GM23248 (cell line): Measurements from ENCODE around the gene RAB6A. TPM values are rescaled to one million over a fixed set of nuclear protein-coding genes. Genes with fewer than 3 reads are reported as not detected.

Experiments used
- DNase-seq: peaks from one replicate; pipeline ENCODE4 v3.0.0-alpha.2; 2015
- H2AFZ ChIP-seq: fragments of 200-600 bp; sonication (generic); 2 replicates; pipeline ENCODE4 v1.6.1; 2016; ENCODE audit warnings: antibody characterized with exemption
- H3F3A ChIP-seq: fragments of 200-600 bp; sonication (generic); 2 replicates; pipeline ENCODE4 v1.6.1; 2016; ENCODE audit warnings: mild to moderate bottlenecking, antibody characterized with exemption, mixed run types; ENCODE audit not compliant: insufficient read depth
- H3K27ac ChIP-seq: fragments of 200-600 bp; sonication (generic); 2 replicates; pipeline ENCODE4 v1.5.1; 2016; ENCODE audit warnings: mild to moderate bottlenecking
- H3K27me3 ChIP-seq: fragments of 200-600 bp; sonication (generic); replicated peaks from 2 replicates; pipeline ENCODE4 v1.6.1; 2016; ENCODE audit warnings: mild to moderate bottlenecking; ENCODE audit not compliant: insufficient read depth
- H3K36me3 ChIP-seq: fragments of 200-600 bp; sonication (generic); 2 replicates; pipeline ENCODE4 v1.6.1; 2016; ENCODE audit warnings: low read depth, mild to moderate bottlenecking
- H3K4me1 ChIP-seq: fragments of 200-600 bp; sonication (generic); 2 replicates; pipeline ENCODE4 v1.6.1; 2016; ENCODE audit warnings: mild to moderate bottlenecking; ENCODE audit not compliant: insufficient read depth
- H3K4me2 ChIP-seq: fragments of 200-600 bp; sonication (generic); one replicate; pipeline ENCODE4 v1.6.1; 2016; ENCODE audit warnings: mild to moderate bottlenecking; ENCODE audit not compliant: unreplicated experiment
- H3K4me3 ChIP-seq: fragments of 200-600 bp; sonication (generic); 2 replicates; pipeline ENCODE4 v1.5.1; 2016; ENCODE audit warnings: mild to moderate bottlenecking
- H3K79me2 ChIP-seq: fragments of 200-600 bp; sonication (generic); 2 replicates; pipeline ENCODE4 v1.6.1; 2016; ENCODE audit warnings: mild to moderate bottlenecking; ENCODE audit not compliant: insufficient read depth
- H3K9ac ChIP-seq: fragments of 200-600 bp; sonication (generic); 2 replicates; pipeline ENCODE4 v1.6.1; 2016; ENCODE audit warnings: mild to moderate bottlenecking
- H3K9me2 ChIP-seq: fragments of 200-600 bp; sonication (generic); 2 replicates; pipeline ENCODE4 v1.6.1; 2016; ENCODE audit warnings: mixed run types, mild to moderate bottlenecking, moderate library complexity; ENCODE audit not compliant: insufficient read depth
- H3K9me3 ChIP-seq: fragments of 200-600 bp; sonication (generic); one replicate; pipeline ENCODE4 v1.6.1; 2017; ENCODE audit warnings: low read depth
- H4K20me1 ChIP-seq: fragments of 200-600 bp; sonication (generic); 2 replicates; pipeline ENCODE4 v1.6.0; 2016; ENCODE audit not compliant: insufficient read depth
- EZH2 ChIP-seq: fragments of 200-600 bp; sonication (generic); IDR thresholded peaks from 2 replicates; pipeline ENCODE4 v1.6.1; 2018; ENCODE audit warnings: antibody characterized with exemption, mild to moderate bottlenecking; ENCODE audit not compliant: insufficient read depth, poor library complexity, severe bottlenecking
- EZH2phosphoT487 ChIP-seq: fragments of 200-600 bp; sonication (generic); IDR thresholded peaks from 2 replicates; pipeline ENCODE4 v1.6.1; 2018; ENCODE audit warnings: antibody characterized with exemption, moderate library complexity, mild to moderate bottlenecking, low read depth; ENCODE audit not compliant: insufficient read depth
- WGBS, 2 experiments: methylation state at CpG; one replicate each; pipeline ENCODE4 v1.1.6; 2015 to 2017; ENCODE audit warnings: low lambda C conversion rate in 2 of 2, low coverage in 1 of 2; ENCODE audit errors: missing lambda C conversion rate in 2 of 2; 5-methylcytosine and 5-hydroxymethylcytosine counted together
- in situ Hi-C: fragments of 300-500 bp; cut with MboI; formaldehyde crosslinking; loops from 2 replicates; pipeline ENCODE4 v1.15.0; 2020
- polyA plus RNA-seq: library from polyadenylated mRNA; unstranded; fragments of >200 nt; fragmentation: Nextera tagmentation; extraction: Ambion mirVana; gene quantifications from 2 replicates; pipeline ENCODE4 v1.2.1, GENCODE V29; 2016
- total RNA-seq: library from RNA; depleted of rRNA; stranded (reverse); fragments of >200 nt; shearing (Covaris generic); gene quantifications from 2 replicates; pipeline ENCODE4 v1.2.3, GENCODE V29; 2014

RAB6A gene
- total and polyA plus RNA-seq, 2 experiments from 2014 or later = 145 to 147 TPM

DNA sequence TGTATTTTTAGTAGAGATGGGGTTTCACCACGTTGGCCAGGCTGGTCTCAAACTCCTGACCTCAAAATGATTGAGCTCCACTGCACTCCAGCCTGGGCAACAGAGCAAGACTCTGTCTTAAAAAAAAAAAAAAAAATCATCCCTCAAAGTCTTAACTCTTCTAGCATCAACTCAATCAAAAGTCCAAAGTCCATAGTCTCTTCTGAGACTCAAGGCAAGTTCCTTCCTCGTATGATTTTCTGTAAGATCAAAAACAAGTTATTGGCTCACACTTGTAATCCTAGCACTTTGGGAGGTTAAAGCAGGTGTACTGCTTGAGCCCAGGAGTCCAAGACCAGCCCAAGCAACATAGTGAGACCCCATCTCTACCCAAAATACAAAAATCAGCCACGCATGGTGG is 90.1 kb downstream of the RAB6A start:
- H3K4me2 ChIP-seq = no peak overlapping the region
- H4K20me1 ChIP-seq = no peaks in the 10 kb centered on the region
- H3K36me3 ChIP-seq = no peaks in the 10 kb centered on the region
- DNase-seq = no peak
- H3K27me3 ChIP-seq = no peaks in the 10 kb centered on the region
- no peak overlapping the region for H3K9ac ChIP-seq
- H3F3A ChIP-seq = peaks cover 12% of the 10 kb centered on the region; the same call in 1 of the 2 replicates
- H3K4me1 ChIP-seq = no peaks in the 10 kb centered on the region
- 83 to 84% methylated on average over 3 of the region's 3 CpGs for WGBS, 2 experiments
- no peaks in the 10 kb centered on the region for H3K9me3 ChIP-seq
- H3K4me3 ChIP-seq = no peak overlapping the region
- no peak overlapping the region for H3K27ac ChIP-seq
- no peaks in the 10 kb centered on the region for H3K9me2 ChIP-seq
- H2AFZ ChIP-seq = no peak overlapping the region
- H3K79me2 ChIP-seq = no peaks in the 10 kb centered on the region
- in situ Hi-C loops = no loop called here
- TF ChIP-seq EZH2 (no peak), EZH2phosphoT487 (no peak)

DNA sequence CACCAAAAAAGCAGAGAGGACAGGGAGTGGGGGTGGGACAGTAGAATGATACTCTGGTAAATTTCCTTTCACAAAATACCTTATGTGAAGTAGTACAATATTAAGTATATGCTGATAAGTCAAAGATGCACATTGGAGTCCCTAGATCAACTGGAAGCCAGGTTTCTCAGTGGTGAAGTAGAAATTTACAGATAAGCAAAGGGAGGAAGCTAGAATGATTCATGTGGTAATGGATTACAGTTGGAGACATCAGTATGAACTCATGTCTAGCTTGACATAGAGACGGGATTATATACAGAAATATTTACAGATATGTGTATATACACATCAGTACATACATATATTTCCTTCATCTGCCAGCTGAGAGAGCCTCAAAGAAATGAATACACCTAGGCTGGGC is 93.0 kb downstream of the RAB6A start:
- 56 to 66% methylated on average over 1 of the region's 1 CpG for WGBS, 2 experiments

DNA sequence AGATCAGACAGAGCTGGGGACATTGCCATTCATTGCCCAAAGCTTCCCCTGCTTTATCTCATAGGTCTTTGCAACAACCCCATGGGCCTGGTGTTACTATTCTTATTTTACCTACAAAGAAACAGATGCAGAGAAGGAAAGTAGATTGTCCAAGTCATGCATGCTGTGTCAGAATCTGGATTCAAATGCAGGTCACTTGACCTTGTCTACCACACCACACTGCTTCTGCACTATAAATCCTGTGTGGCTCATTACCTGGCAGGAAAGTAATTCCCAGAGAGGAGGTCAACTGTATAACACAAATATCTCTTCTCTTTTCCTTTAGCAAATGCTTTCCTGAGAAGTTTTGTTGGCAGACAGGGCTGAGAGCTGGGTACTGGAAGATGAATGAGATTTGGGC is 96.0 kb downstream of the RAB6A start:
- Histone ChIP-seq H3K9ac (no peak overlapping the region), H3F3A (peaks cover 11% of the 10 kb centered on the region; the same call in 1 of the 2 replicates), H3K79me2 (no peaks in the 10 kb centered on the region), H3K27me3 (no peaks in the 10 kb centered on the region), H3K4me1 (no peaks in the 10 kb centered on the region), H4K20me1 (no peaks in the 10 kb centered on the region), H3K27ac (no peak overlapping the region), H2AFZ (no peak overlapping the region), H3K4me3 (no peak overlapping the region), H3K9me2 (no peaks in the 10 kb centered on the region), H3K9me3 (no peaks in the 10 kb centered on the region), H3K4me2 (no peak overlapping the region), H3K36me3 (no peaks in the 10 kb centered on the region)
- DNase-seq = no peak
- in situ Hi-C loops = no loop called here
- no peak for TF ChIP-seq EZH2
- no peak for TF ChIP-seq EZH2phosphoT487

More for the DNA sequence above, 93.0 kb downstream of the RAB6A start:
- no peaks in the 10 kb centered on the region for H3K4me1 ChIP-seq
- in situ Hi-C loops = no loop called here
- no peaks in the 10 kb centered on the region for H3K9me2 ChIP-seq
- H2AFZ ChIP-seq = no peak overlapping the region
- H3K36me3 ChIP-seq = no peaks in the 10 kb centered on the region
- H3K79me2 ChIP-seq = no peaks in the 10 kb centered on the region
- H4K20me1 ChIP-seq = no peaks in the 10 kb centered on the region
- H3K9me3 ChIP-seq = no peaks in the 10 kb centered on the region
- no peak for TF ChIP-seq EZH2
- TF ChIP-seq EZH2phosphoT487 = no peak
- H3F3A ChIP-seq = peaks cover 13% of the 10 kb centered on the region; the same call in 1 of the 2 replicates
- no peak overlapping the region for H3K27ac ChIP-seq
- H3K27me3 ChIP-seq = no peaks in the 10 kb centered on the region
- H3K4me3 ChIP-seq = no peak overlapping the region
- DNase-seq = no peak
- H3K9ac ChIP-seq = no peak overlapping the region
- no peak overlapping the region for H3K4me2 ChIP-seq

DNA sequence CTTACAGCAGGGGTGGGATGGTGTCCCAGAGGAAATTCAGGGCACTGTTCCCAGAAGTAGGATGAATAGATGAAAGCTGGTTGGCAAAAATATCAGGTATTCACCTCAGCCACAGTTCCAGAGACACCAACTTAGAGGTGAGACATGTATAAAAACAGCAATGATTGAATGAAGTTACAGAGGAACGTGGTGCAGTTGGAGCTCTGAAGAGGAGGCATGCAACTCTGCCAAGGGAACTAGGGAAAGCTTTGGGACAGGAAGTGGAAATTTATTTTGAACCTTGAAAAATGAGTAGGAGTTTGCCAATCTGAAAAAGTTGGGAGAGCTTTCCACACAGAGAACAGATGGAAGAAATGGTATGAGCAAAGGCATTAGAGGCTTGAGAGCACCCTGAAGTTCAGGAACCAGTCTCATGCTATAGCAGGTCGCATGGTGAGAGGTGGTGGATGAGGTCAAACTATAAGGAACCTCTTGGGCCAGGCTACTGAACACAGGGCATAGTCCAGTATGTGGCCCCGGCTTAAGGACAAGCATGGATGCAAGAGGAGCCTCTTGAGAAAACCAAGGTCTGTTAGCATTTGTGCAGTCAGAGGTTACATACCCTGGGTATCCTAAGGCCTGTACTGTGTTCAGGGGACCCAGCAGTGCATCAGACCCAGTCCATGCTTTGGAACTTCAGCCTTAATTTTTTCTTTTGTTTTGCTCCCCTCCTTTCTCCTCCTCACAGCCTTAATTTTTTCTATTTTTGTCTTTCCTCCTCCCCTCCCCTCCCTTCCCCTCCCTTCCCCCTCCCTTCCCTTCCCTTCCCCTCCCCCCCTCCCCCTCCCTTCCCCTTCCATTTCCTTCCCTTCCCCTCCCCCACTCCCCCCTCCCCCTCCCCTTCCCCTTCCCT is 97.0 kb downstream of the RAB6A start:
- Histone ChIP-seq H3K9me3 (no peaks in the 10 kb centered on the region), H3F3A (peaks cover 11% of the 10 kb centered on the region; the same call in 1 of the 2 replicates), H3K9me2 (no peaks in the 10 kb centered on the region), H2AFZ (no peak overlapping the region), H3K4me2 (no peak overlapping the region), H3K9ac (no peak overlapping the region), H3K27me3 (no peaks in the 10 kb centered on the region), H3K4me3 (no peak overlapping the region), H3K4me1 (no peaks in the 10 kb centered on the region), H3K27ac (no peak overlapping the region), H3K79me2 (no peaks in the 10 kb centered on the region), H4K20me1 (no peaks in the 10 kb centered on the region), H3K36me3 (no peaks in the 10 kb centered on the region)
- no peak for DNase-seq
- in situ Hi-C loops = no loop called here
- 68 to 69% methylated on average over 3 of the region's 3 CpGs for WGBS, 2 experiments
- TF ChIP-seq EZH2 (no peak), EZH2phosphoT487 (no peak)
